ENCODE measurements around the gene LGALS16. TPM values are rescaled to one million over a fixed set of nuclear protein-coding genes. Genes with fewer than 3 reads are reported as not detected.
"Not testable (repeated sequence)": the region's sequence is repeated elsewhere in the genome, so short reads cannot be mapped to it uniquely, and the experiment has no call there.

The LGALS16 gene
- not detected for polyA plus RNA-seq

GRCh38 chr19:39655613-39656012 is at the start of gene LGALS16:
LGALS16 (plus strand) TSS chr19:39655913; CDS start chr19:39655962, 49 bp downstream.
- no peak within 1 kb of the TSS for H3K27ac ChIP-seq (ENCODE audit: low read depth, low read length)
- WGBS, 3 donors = 29 to 56% (median 55%) methylated on average over 3 of the region's 3 CpGs

GRCh38 chr19:39607021-39607420 is 48.7 kb upstream of the LGALS16 start:
- no peak overlapping the region for H3K27ac ChIP-seq (ENCODE audit: low read depth, low read length)
- WGBS, 3 donors = 77 to 87% (median 87%) methylated on average over 9 of the region's 9 CpGs

- 60 to 68% (median 67%) methylated on average over 6 of the region's 6 CpGs for WGBS, 3 donors
These were observed 48.2 kb upstream of the LGALS16 start for GRCh38 chr19:39607561-39607960.

GRCh38 chr19:39613597-39613996 is 42.1 kb upstream of the LGALS16 start:
- 47 to 66% (median 60%) methylated on average over 2 of the region's 2 CpGs for WGBS, 3 donors
- no peak overlapping the region for H3K27ac ChIP-seq (ENCODE audit: low read depth, low read length)

More at GRCh38 chr19:39607561-39607960, 48.2 kb upstream of the LGALS16 start:
- H3K27ac ChIP-seq (ENCODE audit: low read depth, low read length) = no peak overlapping the region

- H3K27ac ChIP-seq (ENCODE audit: low read depth, low read length) = no peak overlapping the region
- WGBS, 3 donors = 15 to 65% (median 40%) methylated on average over 1 of the region's 1 CpG
These were observed 38.0 kb upstream of the LGALS16 start for GRCh38 chr19:39617745-39618144.

- H3K27ac ChIP-seq (ENCODE audit: low read depth, low read length) = no peak overlapping the region
- WGBS, 3 donors = 19 to 31% (median 30%) methylated on average over 5 of the region's 5 CpGs
These were observed 31.8 kb upstream of the LGALS16 start for GRCh38 chr19:39623946-39624345.

GRCh38 chr19:39627631-39628030 is 28.1 kb upstream of the LGALS16 start:
- 43 to 58% (median 53%) methylated on average over 2 of the region's 2 CpGs for WGBS, 3 donors
- H3K27ac ChIP-seq (ENCODE audit: low read depth, low read length) = not testable (repeated sequence)

- 55 to 78% (median 76%) methylated on average over 4 of the region's 4 CpGs for WGBS, 3 donors
- no peak overlapping the region for H3K27ac ChIP-seq (ENCODE audit: low read depth, low read length)
These were observed 24.5 kb upstream of the LGALS16 start for GRCh38 chr19:39631178-39631577.

- WGBS, 3 donors = 45 to 71% (median 63%) methylated on average over 6 of the region's 6 CpGs
These were observed 24.1 kb upstream of the LGALS16 start for GRCh38 chr19:39631626-39632025.

GRCh38 chr19:39637891-39638290 is 17.8 kb upstream of the LGALS16 start:
- no peak overlapping the region for H3K27ac ChIP-seq (ENCODE audit: low read depth, low read length)
- WGBS, 3 donors = 50 to 61% (median 58%) methylated on average over 4 of the region's 4 CpGs

More at GRCh38 chr19:39631626-39632025, 24.1 kb upstream of the LGALS16 start:
- no peak overlapping the region for H3K27ac ChIP-seq (ENCODE audit: low read depth, low read length)

GRCh38 chr19:39641773-39642172 is 13.9 kb upstream of the LGALS16 start:
- no peak overlapping the region for H3K27ac ChIP-seq (ENCODE audit: low read depth, low read length)
- 13 to 44% (median 43%) methylated on average over 1 of the region's 1 CpG for WGBS, 3 donors

- 64 to 70% (median 67%) methylated on average over 5 of the region's 5 CpGs for WGBS, 3 donors
These were observed 12.1 kb upstream of the LGALS16 start for GRCh38 chr19:39643591-39643990.

GRCh38 chr19:39645800-39646411 is 9.8 kb upstream of the LGALS16 start:
- H3K27ac ChIP-seq (ENCODE audit: low read depth, low read length) = no peak overlapping the region
- 21 to 30% (median 21%) methylated on average over 6 of the region's 6 CpGs for WGBS, 3 donors

More at GRCh38 chr19:39643591-39643990, 12.1 kb upstream of the LGALS16 start:
- H3K27ac ChIP-seq (ENCODE audit: low read depth, low read length) = no peak overlapping the region

- no peak overlapping the region for H3K27ac ChIP-seq (ENCODE audit: low read depth, low read length)
- WGBS, 3 donors = 26 to 48% (median 41%) methylated on average over 3 of the region's 3 CpGs
These were observed 7.8 kb upstream of the LGALS16 start for GRCh38 chr19:39647918-39648317.

GRCh38 chr19:39659791-39660190 is 4.1 kb downstream of the LGALS16 start:
- H3K27ac ChIP-seq (ENCODE audit: low read depth, low read length) = no peak overlapping the region
- WGBS, 3 donors = 65 to 84% (median 78%) methylated on average over 4 of the region's 4 CpGs

- no peak overlapping the region for H3K27ac ChIP-seq (ENCODE audit: low read depth, low read length)
- 66 to 84% (median 76%) methylated on average over 4 of the region's 4 CpGs for WGBS, 3 donors
These were observed 4.9 kb downstream of the LGALS16 start for GRCh38 chr19:39660661-39661060.

- H3K27ac ChIP-seq (ENCODE audit: low read depth, low read length) = no peak overlapping the region
These were observed 5.9 kb downstream of the LGALS16 start for GRCh38 chr19:39661565-39661964.

- 55 to 82% (median 76%) methylated on average over 2 of the region's 3 CpGs for WGBS, 3 donors
These were observed 14.1 kb downstream of the LGALS16 start for GRCh38 chr19:39669860-39670259.

GRCh38 chr19:39670998-39671397 is 15.3 kb downstream of the LGALS16 start:
- 38 to 44% (median 39%) methylated on average over 4 of the region's 4 CpGs for WGBS, 3 donors
- no peak overlapping the region for H3K27ac ChIP-seq (ENCODE audit: low read depth, low read length)

More at GRCh38 chr19:39669860-39670259, 14.1 kb downstream of the LGALS16 start:
- not testable (repeated sequence) for H3K27ac ChIP-seq (ENCODE audit: low read depth, low read length)

GRCh38 chr19:39671739-39672363 is 16.1 kb downstream of the LGALS16 start:
- 5 to 12% (median 11%) methylated on average over 9 of the region's 9 CpGs for WGBS, 3 donors
- H3K27ac ChIP-seq (ENCODE audit: low read depth, low read length) = no peak overlapping the region

All from adipose tissue (tissue), 3 donors.